ENCODE results near the gene GADL1.

- no peak for TF ChIP-seq EZH2phosphoT487 (IDR thresholded peaks at IDR 0.05; ENCODE audit: borderline replicate concordance, low read length)
- TF ChIP-seq, protein P1, sequence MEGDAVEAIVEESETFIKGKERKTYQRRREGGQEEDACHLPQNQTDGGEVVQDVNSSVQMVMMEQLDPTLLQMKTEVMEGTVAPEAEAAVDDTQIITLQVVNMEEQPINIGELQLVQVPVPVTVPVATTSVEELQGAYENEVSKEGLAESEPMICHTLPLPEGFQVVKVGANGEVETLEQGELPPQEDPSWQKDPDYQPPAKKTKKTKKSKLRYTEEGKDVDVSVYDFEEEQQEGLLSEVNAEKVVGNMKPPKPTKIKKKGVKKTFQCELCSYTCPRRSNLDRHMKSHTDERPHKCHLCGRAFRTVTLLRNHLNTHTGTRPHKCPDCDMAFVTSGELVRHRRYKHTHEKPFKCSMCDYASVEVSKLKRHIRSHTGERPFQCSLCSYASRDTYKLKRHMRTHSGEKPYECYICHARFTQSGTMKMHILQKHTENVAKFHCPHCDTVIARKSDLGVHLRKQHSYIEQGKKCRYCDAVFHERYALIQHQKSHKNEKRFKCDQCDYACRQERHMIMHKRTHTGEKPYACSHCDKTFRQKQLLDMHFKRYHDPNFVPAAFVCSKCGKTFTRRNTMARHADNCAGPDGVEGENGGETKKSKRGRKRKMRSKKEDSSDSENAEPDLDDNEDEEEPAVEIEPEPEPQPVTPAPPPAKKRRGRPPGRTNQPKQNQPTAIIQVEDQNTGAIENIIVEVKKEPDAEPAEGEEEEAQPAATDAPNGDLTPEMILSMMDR (IDR thresholded peaks at IDR 0.05; ENCODE audit: low read depth, low read length, poor library complexity, severe bottlenecking) = no peak
Measured at GRCh38 chr3:30872879-30873278, 21.6 kb downstream of the GADL1 start.

Measured in DOHH2 (cell line).